ENCODE results near the gene CFAP45. TPM values are rescaled to one million over a fixed set of nuclear protein-coding genes. Genes with fewer than 3 reads are reported as not detected.
A peak's percentile ranks its signal among the peaks of the same experiment; 100 is the strongest.

Gene CFAP45
- total and polyA plus RNA-seq, 2 donors (not counting 1 experiment from before 2014, with no cell fraction given), result 1.3 to 2.4 TPM

- H3K9ac ChIP-seq (ENCODE audit: low read length), result no peak overlapping the region
- H3K79me2 ChIP-seq (ENCODE audit: control insufficient read depth, insufficient read depth, low read length), result peaks cover 60% of the 10 kb centered on the region
- peaks cover 0 to 7% of the 10 kb centered on the region in 2 experiments for H3K36me3 ChIP-seq (replicated peaks in 1 of 2; ENCODE audit: control extremely low read depth in 1 of 2, control insufficient read depth in 1 of 2, extremely low read depth in 1 of 2, insufficient read depth in 2 of 2, low read length in 1 of 2)
- H3K9me3 Mint-ChIP-seq (ENCODE audit: insufficient read depth), result no peaks in the 10 kb centered on the region
- no peak overlapping the region for H3K27ac ChIP-seq (ENCODE audit: low read length in 2 of 2)
- H3K4me3 ChIP-seq (ENCODE audit: control extremely low read depth in 1 of 5, extremely low read depth in 1 of 5, insufficient read depth in 1 of 5, low read depth in 2 of 5, low read length in 4 of 5), result no peak overlapping the region
- DNase-seq (peak; percentile 21), ATAC-seq (ENCODE audit: low read depth) (no peak)
- intact Hi-C loops (cut with micrococcal nuclease), result loop anchor here (10.0 kb wide), 2 partner anchors 1117 to 1817 kb away; partner anchors contain the start of genes DUSP12 and USF1
- H3K4me1 Mint-ChIP-seq, result peaks cover 30% of the 10 kb centered on the region
- no peak overlapping the region for H3K4me2 ChIP-seq (replicated peaks; ENCODE audit: low read depth, low read length, poor library complexity, severe bottlenecking)
- no peak overlapping the region for H3K27ac Mint-ChIP-seq
- 89% methylated on average over 16 of the region's 16 CpGs for whole genome bisulfite sequencing (ENCODE audit: insufficient coverage)
- H2AFZ ChIP-seq (ENCODE audit: insufficient read depth, low read depth, low read length, poor library complexity, severe bottlenecking), result no peak overlapping the region
- no peaks in the 10 kb centered on the region for H3K27me3 ChIP-seq (replicated peaks in 1 of 4; ENCODE audit: control extremely low read depth in 1 of 4, control insufficient read depth in 3 of 4, insufficient read depth in 4 of 4, low read length in 3 of 4)
- POLR2A ChIA-PET, result interaction anchor here (1.0 kb wide), 1 partner anchor 9 kb away, joined by 5 read pairs; no protein-coding TSS in a partner anchor
- peaks cover 3% of the 10 kb centered on the region for H3K27me3 Mint-ChIP-seq
- H3K9me3 ChIP-seq (ENCODE audit: control extremely low read depth in 1 of 3, control insufficient read depth in 2 of 3, insufficient read depth in 1 of 3, low read length in 2 of 3), result peaks cover 0 to 4% (median 0%) of the 10 kb centered on the region in 3 donors
- CTCF ChIA-PET, result interaction anchor here (1.9 to 8.7 kb wide), 3 partner anchors 9 to 128 kb away, joined by 5 to 76 read pairs (median 12); no protein-coding TSS in a partner anchor
- peaks cover 18 to 23% of the 10 kb centered on the region in 2 donors for H3K4me1 ChIP-seq (ENCODE audit: control insufficient read depth in 2 of 2, insufficient read depth in 2 of 2, low read length in 2 of 2)
- TF ChIP-seq, protein P1, sequence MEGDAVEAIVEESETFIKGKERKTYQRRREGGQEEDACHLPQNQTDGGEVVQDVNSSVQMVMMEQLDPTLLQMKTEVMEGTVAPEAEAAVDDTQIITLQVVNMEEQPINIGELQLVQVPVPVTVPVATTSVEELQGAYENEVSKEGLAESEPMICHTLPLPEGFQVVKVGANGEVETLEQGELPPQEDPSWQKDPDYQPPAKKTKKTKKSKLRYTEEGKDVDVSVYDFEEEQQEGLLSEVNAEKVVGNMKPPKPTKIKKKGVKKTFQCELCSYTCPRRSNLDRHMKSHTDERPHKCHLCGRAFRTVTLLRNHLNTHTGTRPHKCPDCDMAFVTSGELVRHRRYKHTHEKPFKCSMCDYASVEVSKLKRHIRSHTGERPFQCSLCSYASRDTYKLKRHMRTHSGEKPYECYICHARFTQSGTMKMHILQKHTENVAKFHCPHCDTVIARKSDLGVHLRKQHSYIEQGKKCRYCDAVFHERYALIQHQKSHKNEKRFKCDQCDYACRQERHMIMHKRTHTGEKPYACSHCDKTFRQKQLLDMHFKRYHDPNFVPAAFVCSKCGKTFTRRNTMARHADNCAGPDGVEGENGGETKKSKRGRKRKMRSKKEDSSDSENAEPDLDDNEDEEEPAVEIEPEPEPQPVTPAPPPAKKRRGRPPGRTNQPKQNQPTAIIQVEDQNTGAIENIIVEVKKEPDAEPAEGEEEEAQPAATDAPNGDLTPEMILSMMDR (IDR thresholded peaks at IDR 0.05), result no peak
- no peak for TF ChIP-seq EZH2 (IDR thresholded peaks at IDR 0.05; ENCODE audit: borderline replicate concordance, insufficient read depth, low read depth, low read length, poor library complexity, severe bottlenecking)
- H4K20me1 ChIP-seq (ENCODE audit: control insufficient read depth, insufficient read depth, low read length, poor library complexity, severe bottlenecking), result peaks cover 18% of the 10 kb centered on the region
- H3K4me3 Mint-ChIP-seq, result no peak overlapping the region
These were observed 27.4 kb upstream of the CFAP45 start for GRCh38 chr1:159927211-159927848.

DNA sequence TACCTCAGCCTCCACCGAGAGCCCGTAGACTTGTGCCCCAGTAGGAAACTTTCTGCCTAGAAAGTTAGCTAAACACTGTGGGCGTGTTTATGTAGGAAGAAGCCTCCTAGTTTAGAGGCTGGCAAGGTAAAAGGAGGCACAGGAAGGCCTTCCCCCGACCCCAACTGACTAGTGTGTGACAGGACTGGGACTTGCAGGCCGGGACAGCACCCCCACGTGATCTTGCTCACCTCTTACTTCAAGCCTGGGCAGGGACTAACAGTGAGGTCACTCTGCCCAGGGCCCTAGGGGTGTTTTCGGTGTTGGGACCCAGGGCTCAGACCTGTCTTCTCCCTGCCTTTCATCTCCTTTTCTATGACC, 25.7 kb upstream of the CFAP45 start:
- H3K27ac Mint-ChIP-seq, result peak overlapping the region; percentile 99
- POLR2A ChIA-PET, result interaction anchor here (1.2 to 1.6 kb wide), 3 partner anchors 9 to 172 kb away, joined by 3 to 5 read pairs (median 3); partner anchors contain the start of gene IGSF8
- Histone ChIP-seq H2AFZ (ENCODE audit: insufficient read depth, low read depth, low read length, poor library complexity, severe bottlenecking) (peak overlapping the region; percentile 48), H3K9ac (ENCODE audit: low read length) (peak overlapping the region; percentile 97), H3K9me3 (ENCODE audit: control extremely low read depth in 1 of 3, control insufficient read depth in 2 of 3, insufficient read depth in 1 of 3, low read length in 2 of 3) (peaks cover 0 to 4% (median 0%) of the 10 kb centered on the region in 3 donors), H3K79me2 (ENCODE audit: control insufficient read depth, insufficient read depth, low read length) (peaks cover 74% of the 10 kb centered on the region), H3K27ac (ENCODE audit: low read length in 2 of 2) (peak overlapping the region; percentile 98 to 100), H3K4me3 (ENCODE audit: control extremely low read depth in 1 of 5, extremely low read depth in 1 of 5, insufficient read depth in 1 of 5, low read depth in 2 of 5, low read length in 4 of 5) (peak overlapping the region; percentile 81 to 100 (median 99)), H3K36me3 (replicated peaks in 1 of 2; ENCODE audit: control extremely low read depth in 1 of 2, control insufficient read depth in 1 of 2, extremely low read depth in 1 of 2, insufficient read depth in 2 of 2, low read length in 1 of 2) (peaks cover 0 to 13% of the 10 kb centered on the region in 2 experiments), H3K4me1 (ENCODE audit: control insufficient read depth in 2 of 2, insufficient read depth in 2 of 2, low read length in 2 of 2) (peaks cover 34 to 40% of the 10 kb centered on the region in 2 donors), H3K4me2 (replicated peaks; ENCODE audit: low read depth, low read length, poor library complexity, severe bottlenecking) (peak overlapping the region; percentile 99), H4K20me1 (ENCODE audit: control insufficient read depth, insufficient read depth, low read length, poor library complexity, severe bottlenecking) (peaks cover 22% of the 10 kb centered on the region), H3K27me3 (replicated peaks in 1 of 4; ENCODE audit: control extremely low read depth in 1 of 4, control insufficient read depth in 3 of 4, insufficient read depth in 4 of 4, low read length in 3 of 4) (no peaks in the 10 kb centered on the region)
- H3K4me3 Mint-ChIP-seq, result peak overlapping the region; percentile 96
- peaks cover 45% of the 10 kb centered on the region for H3K4me1 Mint-ChIP-seq
- ATAC-seq (ENCODE audit: low read depth), result no peak
- H3K9me3 Mint-ChIP-seq (ENCODE audit: insufficient read depth), result no peaks in the 10 kb centered on the region
- peaks cover under 1% of the 10 kb centered on the region for H3K27me3 Mint-ChIP-seq
- TF ChIP-seq, protein P1 (IDR thresholded peaks at IDR 0.05), result no peak
- no peak for TF ChIP-seq EZH2 (IDR thresholded peaks at IDR 0.05; ENCODE audit: borderline replicate concordance, insufficient read depth, low read depth, low read length, poor library complexity, severe bottlenecking)
- CTCF ChIA-PET, result interaction anchor here (1.1 to 8.7 kb wide), 6 partner anchors 10 to 126 kb away, joined by 3 to 81 read pairs (median 17); no protein-coding TSS in a partner anchor
- intact Hi-C loops (cut with micrococcal nuclease), result loop anchor here (1.0 to 10.0 kb wide), 5 partner anchors 11 to 1819 kb away; partner anchors contain the start of genes DUSP12, DUSP23 and USF1
- 14% methylated on average over 6 of the region's 7 CpGs for WGBS (ENCODE audit: insufficient coverage)
- no peak for DNase-seq
